Testis (tissue), 3 donors: ENCODE results near the gene RHOH. TPM values are rescaled to one million over a fixed set of nuclear protein-coding genes. Genes with fewer than 3 reads are reported as not detected.

ENCODE experiments used
- DNase-seq: peaks from one replicate; pipeline ENCODE4 v3.0.0-alpha.2; 2019
- H3K27ac ChIP-seq, 2 donors: fragments of 200-600 bp; sonication (generic); one replicate each; pipeline ENCODE4 v1.5.1; 2019
- H3K27me3 ChIP-seq: fragments of 200-600 bp; sonication (generic); one replicate; pipeline ENCODE4 v1.5.1; 2019
- H3K36me3 ChIP-seq: fragments of 200-600 bp; sonication (generic); one replicate; pipeline ENCODE4 v1.5.1; 2017; ENCODE audit warnings: low read depth; ENCODE audit errors: missing control alignments
- H3K4me1 ChIP-seq: fragments of 200-600 bp; sonication (generic); one replicate; pipeline ENCODE4 v1.5.1; 2019
- H3K4me3 ChIP-seq, 2 donors: fragments of 200-600 bp; sonication (generic); one replicate each; pipeline ENCODE4 v1.5.1; 2017 to 2019
- H3K9me3 ChIP-seq: fragments of 200-600 bp; sonication (generic); one replicate; pipeline ENCODE4 v1.5.1; 2017
- POLR2A ChIP-seq: fragments of 450-650 bp; IDR thresholded peaks from one replicate; pipeline ENCODE4 v1.6.1; 2017; ENCODE audit warnings: antibody characterized with exemption, mild to moderate bottlenecking, moderate library complexity
- WGBS, 2 donors: methylation state at CpG; one replicate each; pipeline ENCODE4 v1.1.5; 2018; 5-methylcytosine and 5-hydroxymethylcytosine counted together
- intact Hi-C: fragments of 100-400 bp; cut with DNase I; formaldehyde crosslinking; loops from one replicate; pipeline ENCODE4 v1.15.1; 2023; ENCODE audit warnings: low total_unique reads
- polyA plus RNA-seq: library from polyadenylated mRNA; stranded (reverse); fragments of 350-450 nt; fragmentation: Illumina TruSeq; extraction: RNeasy Lipid Tissue Mini Kit (QIAGEN cat#74804); gene quantifications from one replicate; pipeline ENCODE4 v1.2.3, GENCODE V29; 2014; ENCODE audit warnings: low read depth, low replicate concordance; ENCODE audit not compliant: insufficient read depth
- total RNA-seq, 2 donors: library from RNA; depleted of rRNA; stranded (reverse); fragments of >200 nt; gene quantifications; one replicate each; pipeline ENCODE4 v1.2.3, GENCODE V29; 2016
- TF ChIP-seq, protein P1 (sequence below), 3 experiments: fragments of 450-650 bp in 2 of 3; fragments of 200-600 bp in 1 of 3; sonication (generic) in 1 of 3; IDR thresholded peaks; one replicate each; pipeline ENCODE4 v1.5.1; 2016 to 2019; ENCODE audit warnings: antibody characterized with exemption in 3 of 3, mild to moderate bottlenecking in 2 of 3, moderate library complexity in 1 of 3

RHOH gene
- total and polyA plus RNA-seq, 3 donors from 2014 or later = 0.39 to 2.5 (median 1.2) TPM

- TF ChIP-seq, protein P1, sequence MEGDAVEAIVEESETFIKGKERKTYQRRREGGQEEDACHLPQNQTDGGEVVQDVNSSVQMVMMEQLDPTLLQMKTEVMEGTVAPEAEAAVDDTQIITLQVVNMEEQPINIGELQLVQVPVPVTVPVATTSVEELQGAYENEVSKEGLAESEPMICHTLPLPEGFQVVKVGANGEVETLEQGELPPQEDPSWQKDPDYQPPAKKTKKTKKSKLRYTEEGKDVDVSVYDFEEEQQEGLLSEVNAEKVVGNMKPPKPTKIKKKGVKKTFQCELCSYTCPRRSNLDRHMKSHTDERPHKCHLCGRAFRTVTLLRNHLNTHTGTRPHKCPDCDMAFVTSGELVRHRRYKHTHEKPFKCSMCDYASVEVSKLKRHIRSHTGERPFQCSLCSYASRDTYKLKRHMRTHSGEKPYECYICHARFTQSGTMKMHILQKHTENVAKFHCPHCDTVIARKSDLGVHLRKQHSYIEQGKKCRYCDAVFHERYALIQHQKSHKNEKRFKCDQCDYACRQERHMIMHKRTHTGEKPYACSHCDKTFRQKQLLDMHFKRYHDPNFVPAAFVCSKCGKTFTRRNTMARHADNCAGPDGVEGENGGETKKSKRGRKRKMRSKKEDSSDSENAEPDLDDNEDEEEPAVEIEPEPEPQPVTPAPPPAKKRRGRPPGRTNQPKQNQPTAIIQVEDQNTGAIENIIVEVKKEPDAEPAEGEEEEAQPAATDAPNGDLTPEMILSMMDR (IDR thresholded peaks at IDR 0.05) = no peak
- TF ChIP-seq POLR2A = no peak
- DNase-seq = no peak
- intact Hi-C loops = loop anchor here (10.0 kb wide), 1 partner anchor 188 kb away; no protein-coding TSS in a partner anchor
- no peaks in the 10 kb centered on the region for H3K36me3 ChIP-seq
- no peaks in the 10 kb centered on the region for H3K27me3 ChIP-seq
- 53 to 57% methylated on average over 3 of the region's 3 CpGs for WGBS, 2 donors
- H3K4me1 ChIP-seq = no peaks in the 10 kb centered on the region
- no peak overlapping the region for H3K27ac ChIP-seq
- no peaks in the 10 kb centered on the region for H3K9me3 ChIP-seq
- no peak overlapping the region for H3K4me3 ChIP-seq
Measured at GRCh38 chr4:40233227-40233626, 36.4 kb downstream of the RHOH start.

DNA sequence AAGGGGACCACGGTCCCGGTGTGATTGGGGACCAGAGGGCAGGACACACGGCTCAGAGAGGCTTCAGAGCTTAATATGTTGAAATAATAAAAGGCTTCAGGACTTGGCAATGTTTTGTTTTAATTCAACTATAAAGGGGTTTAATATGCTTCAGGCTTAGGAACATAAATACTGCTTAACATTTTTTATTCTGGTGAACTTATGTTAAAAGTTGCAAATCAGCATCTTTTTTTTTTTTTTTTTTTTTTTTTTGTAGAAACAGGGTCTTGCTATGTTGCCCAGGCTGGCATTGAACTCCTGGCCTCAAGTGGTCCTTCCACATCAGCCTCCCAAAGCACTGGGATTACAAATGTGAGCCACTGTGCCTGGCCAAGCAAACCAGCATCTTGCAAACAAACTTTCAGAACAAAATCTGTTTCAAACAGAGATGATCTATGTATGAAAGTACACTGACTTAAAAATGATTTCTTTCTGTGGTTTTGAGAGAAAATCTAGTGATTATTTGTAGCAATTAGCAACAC lies 37.7 kb downstream of the RHOH start:
- TF ChIP-seq, protein P1 (IDR thresholded peaks at IDR 0.05) = no peak
- no peak for TF ChIP-seq POLR2A
- H3K36me3 ChIP-seq = no peaks in the 10 kb centered on the region
- no peak overlapping the region for H3K27ac ChIP-seq
- H3K9me3 ChIP-seq = no peaks in the 10 kb centered on the region
- no peaks in the 10 kb centered on the region for H3K27me3 ChIP-seq
- DNase-seq = no peak
- H3K4me1 ChIP-seq = no peaks in the 10 kb centered on the region
- H3K4me3 ChIP-seq = no peak overlapping the region
- intact Hi-C loops = loop anchor here (10.0 kb wide), 1 partner anchor 190 kb away; no protein-coding TSS in a partner anchor
- 83 to 91% methylated on average over 3 of the region's 3 CpGs for WGBS, 2 donors

DNA sequence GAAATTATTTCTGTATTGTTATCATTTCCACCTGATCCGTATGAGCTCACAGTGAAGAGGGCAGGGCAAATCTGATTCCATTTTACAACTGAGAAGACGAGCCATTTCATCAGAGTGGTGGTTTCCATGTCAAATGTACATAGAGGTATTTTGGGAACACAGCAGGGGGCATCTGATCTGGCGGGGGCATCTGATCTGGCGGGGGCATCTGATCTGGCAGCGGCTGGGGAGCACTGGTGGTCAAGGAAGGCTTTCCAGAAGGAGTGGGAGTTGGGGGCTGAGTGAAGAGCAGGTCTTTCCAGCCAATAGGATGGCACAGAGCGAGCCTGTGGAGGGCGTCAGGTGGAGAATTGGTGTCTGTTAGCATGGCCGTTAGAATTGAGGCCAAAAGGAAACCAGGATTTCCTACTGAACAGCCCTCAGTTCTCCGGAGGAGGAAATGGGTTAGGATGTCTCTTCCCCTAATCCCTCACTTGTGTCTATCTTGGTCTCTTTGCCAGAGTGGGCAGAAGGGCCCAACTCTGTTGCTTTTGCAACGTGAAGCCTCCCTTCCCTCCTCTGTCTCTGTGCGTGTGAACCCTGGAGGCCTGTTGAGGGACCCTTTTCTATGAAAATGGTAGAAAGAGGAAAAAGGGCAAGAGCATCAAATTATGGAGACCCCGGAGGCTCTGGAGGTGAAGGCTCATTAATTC lies 41.3 kb downstream of the RHOH start:
- Histone ChIP-seq H3K4me3 (no peak overlapping the region), H3K4me1 (no peaks in the 10 kb centered on the region), H3K27me3 (no peaks in the 10 kb centered on the region), H3K36me3 (no peaks in the 10 kb centered on the region), H3K9me3 (no peaks in the 10 kb centered on the region), H3K27ac (no peak overlapping the region)
- intact Hi-C loops = loop anchor here (10.0 kb wide), 1 partner anchor 193 kb away; no protein-coding TSS in a partner anchor
- 89% methylated on average over 11 to 12 of the region's 12 CpGs for WGBS, 2 donors
- TF ChIP-seq POLR2A = no peak
- TF ChIP-seq, protein P1 (IDR thresholded peaks at IDR 0.05) = no peak
- no peak for DNase-seq

DNA sequence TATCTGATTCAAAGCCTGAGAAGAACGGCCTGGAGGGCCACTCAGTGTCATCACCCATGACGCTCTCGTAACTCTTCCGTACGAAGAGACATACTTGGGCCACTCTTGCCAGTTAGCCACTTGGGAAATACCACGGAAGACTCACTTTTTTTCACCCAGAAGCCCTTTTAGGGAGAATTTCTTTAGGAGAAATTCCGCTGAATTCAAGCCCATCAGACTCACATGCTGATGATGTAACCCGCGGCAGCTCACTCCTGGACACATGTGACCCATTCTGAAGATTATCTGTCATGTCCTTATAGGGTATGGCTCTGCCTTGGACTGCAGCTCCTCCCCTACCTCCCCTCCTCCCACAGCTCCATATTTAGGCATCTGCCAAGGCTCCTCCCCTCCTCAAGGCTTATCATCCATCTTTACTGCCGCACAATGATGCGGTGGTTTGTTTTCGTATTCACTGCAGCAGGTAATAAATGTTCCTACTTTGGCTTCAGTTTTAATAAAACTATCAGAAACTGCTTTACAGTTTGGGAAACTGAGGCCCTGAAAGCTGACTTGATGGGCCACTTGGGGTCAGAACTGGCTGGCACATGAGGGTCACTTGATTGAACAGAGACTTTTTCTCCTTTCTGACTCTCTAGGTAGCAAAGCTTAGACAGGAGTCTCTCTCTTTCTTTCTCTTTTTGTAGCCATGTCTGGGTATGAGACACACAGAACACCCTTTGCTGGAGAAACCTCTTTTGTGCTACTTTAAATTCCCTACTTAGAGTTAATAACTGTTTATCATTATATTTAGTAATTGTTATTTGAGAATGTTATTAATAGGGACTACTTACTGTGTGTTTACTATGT lies 42.1 kb downstream of the RHOH start:
- DNase-seq = no peak
- WGBS, 2 donors = 91% methylated on average over 11 to 12 of the region's 12 CpGs
- Histone ChIP-seq H3K27me3 (no peaks in the 10 kb centered on the region), H3K4me3 (no peak overlapping the region), H3K9me3 (no peaks in the 10 kb centered on the region), H3K36me3 (no peaks in the 10 kb centered on the region), H3K27ac (no peak overlapping the region), H3K4me1 (no peaks in the 10 kb centered on the region)
- TF ChIP-seq, protein P1 (IDR thresholded peaks at IDR 0.05) = no peak
- TF ChIP-seq POLR2A = no peak
- intact Hi-C loops = loop anchor here (10.0 kb wide), 1 partner anchor 194 kb away; no protein-coding TSS in a partner anchor
